ENCODE results near the gene GALNT5. TPM values are rescaled to one million over a fixed set of nuclear protein-coding genes. Genes with fewer than 3 reads are reported as not detected.

Gene GALNT5
- polyA plus RNA-seq, 3 donors = not detected

- H3K9me3 Mint-ChIP-seq = no peaks in the 10 kb centered on the region
- no peak overlapping the region for H3K27ac Mint-ChIP-seq
- peaks cover 0 to 12% of the 10 kb centered on the region in 2 donors for H3K4me1 ChIP-seq (ENCODE audit: control insufficient read depth in 1 of 2, insufficient read depth in 2 of 2, low read length in 2 of 2)
- no peak overlapping the region for H3K9ac ChIP-seq (ENCODE audit: insufficient read depth, low read length, poor library complexity, severe bottlenecking)
- TF ChIP-seq CTCF (IDR thresholded peaks at IDR 0.05) = no peak
- H3K4me2 ChIP-seq (replicated peaks; ENCODE audit: extremely low read depth, low read length, poor library complexity, severe bottlenecking) = no peak overlapping the region
- H4K20me1 ChIP-seq (ENCODE audit: insufficient read depth, low read length) = no peaks in the 10 kb centered on the region
- H2AFZ ChIP-seq (ENCODE audit: insufficient read depth, low read depth, low read length, poor library complexity, severe bottlenecking) = no peak overlapping the region
- peaks cover 0 to 2% (median 1%) of the 10 kb centered on the region in 3 donors for H3K27me3 Mint-ChIP-seq (ENCODE audit: low read depth in 3 of 3)
- no peak overlapping the region for H3K4me3 Mint-ChIP-seq
- no CpG with 5 or more reads among the region's 4 CpGs for WGBS (ENCODE audit: insufficient coverage)
- H3K79me2 ChIP-seq (ENCODE audit: insufficient read depth, low read length) = no peaks in the 10 kb centered on the region
- no peak overlapping the region for H3K4me3 ChIP-seq (replicated peaks in 1 of 3; ENCODE audit: low read depth in 2 of 3, low read length in 3 of 3)
- no peaks in the 10 kb centered on the region for H3K9me3 ChIP-seq (replicated peaks in 1 of 2; ENCODE audit: control insufficient read depth in 1 of 2, insufficient read depth in 1 of 2, low read length in 2 of 2)
- no peak overlapping the region for H3K27ac ChIP-seq (ENCODE audit: low read depth in 1 of 2, low read length in 2 of 2)
- H3K27me3 ChIP-seq (ENCODE audit: control insufficient read depth in 2 of 2, insufficient read depth in 2 of 2, low read length in 2 of 2) = peaks cover 0 to 4% of the 10 kb centered on the region in 2 donors
- H3K4me1 Mint-ChIP-seq = peaks cover 12% of the 10 kb centered on the region
- no peaks in the 10 kb centered on the region for H3K36me3 ChIP-seq (replicated peaks in 1 of 2; ENCODE audit: control insufficient read depth in 1 of 2, insufficient read depth in 2 of 2, low read length in 2 of 2)
- H3K36me3 Mint-ChIP-seq = no peaks in the 10 kb centered on the region
- no peak for DNase-seq
- intact Hi-C loops (cut with micrococcal nuclease) = loop anchor here (10.0 kb wide), 2 partner anchors 289 to 699 kb away; no protein-coding TSS in a partner anchor
These were observed 48.2 kb downstream of the GALNT5 start for GRCh38 chr2:157305723-157306110.

GRCh38 chr2:157307021-157307420 is 49.5 kb downstream of the GALNT5 start:
- no peaks in the 10 kb centered on the region for H4K20me1 ChIP-seq (ENCODE audit: insufficient read depth, low read length)
- Mint-ChIP-seq H3K27ac (no peak overlapping the region), H3K36me3 (no peaks in the 10 kb centered on the region), H3K4me1 (peaks cover 12% of the 10 kb centered on the region), H3K9me3 (no peaks in the 10 kb centered on the region), H3K4me3 (no peak overlapping the region), H3K27me3 (ENCODE audit: low read depth in 3 of 3) (peaks cover 0 to 2% (median 0%) of the 10 kb centered on the region in 3 donors)
- H3K36me3 ChIP-seq (replicated peaks in 1 of 2; ENCODE audit: control insufficient read depth in 1 of 2, insufficient read depth in 2 of 2, low read length in 2 of 2) = no peaks in the 10 kb centered on the region
- intact Hi-C loops (cut with micrococcal nuclease) = loop anchor here (10.0 kb wide), 2 partner anchors 288 to 698 kb away; no protein-coding TSS in a partner anchor
- no CpG with 5 or more reads among the region's 1 CpG for WGBS (ENCODE audit: insufficient coverage)
- no peak overlapping the region for H3K4me3 ChIP-seq (replicated peaks in 1 of 3; ENCODE audit: low read depth in 2 of 3, low read length in 3 of 3)
- no peak overlapping the region for H3K9ac ChIP-seq (ENCODE audit: insufficient read depth, low read length, poor library complexity, severe bottlenecking)
- TF ChIP-seq CTCF (IDR thresholded peaks at IDR 0.05) = peak; percentile 37
- H2AFZ ChIP-seq (ENCODE audit: insufficient read depth, low read depth, low read length, poor library complexity, severe bottlenecking) = no peak overlapping the region
- DNase-seq = no peak
- H3K27ac ChIP-seq (ENCODE audit: low read depth in 1 of 2, low read length in 2 of 2) = no peak overlapping the region
- peaks cover 0 to 4% of the 10 kb centered on the region in 2 donors for H3K27me3 ChIP-seq (ENCODE audit: control insufficient read depth in 2 of 2, insufficient read depth in 2 of 2, low read length in 2 of 2)
- no peak overlapping the region for H3K4me2 ChIP-seq (replicated peaks; ENCODE audit: extremely low read depth, low read length, poor library complexity, severe bottlenecking)
- H3K79me2 ChIP-seq (ENCODE audit: insufficient read depth, low read length) = no peaks in the 10 kb centered on the region
- H3K4me1 ChIP-seq (ENCODE audit: control insufficient read depth in 1 of 2, insufficient read depth in 2 of 2, low read length in 2 of 2) = peaks cover 0 to 12% of the 10 kb centered on the region in 2 donors
- H3K9me3 ChIP-seq (replicated peaks in 1 of 2; ENCODE audit: control insufficient read depth in 1 of 2, insufficient read depth in 1 of 2, low read length in 2 of 2) = no peaks in the 10 kb centered on the region
